DMS53 (cell line): ENCODE data around the gene WSCD2.

ENCODE experiments used
- DNase-seq: peaks from one replicate; lab custom pipeline; 2025; lab: John Stamatoyannopoulos, UW

Gene WSCD2

GRCh38 chr12:108129017-108129812 lies at the start of gene WSCD2:
Gene WSCD2 (plus strand): TSS chr12:108129288. CDS start chr12:108195833, 66,545 bp downstream.
- peak; percentile 44 for DNase-seq

- no peak for DNase-seq
Measured at GRCh38 chr12:108079721-108080120, 49.4 kb upstream of the WSCD2 start.

GRCh38 chr12:108080363-108080762 lies 48.7 kb upstream of the WSCD2 start:
- peak; percentile 35 for DNase-seq

GRCh38 chr12:108082485-108082884 lies 46.6 kb upstream of the WSCD2 start:
- DNase-seq: no peak

GRCh38 chr12:108087900-108088299 lies 41.2 kb upstream of the WSCD2 start:
- no peak for DNase-seq

GRCh38 chr12:108090107-108090899 lies 38.8 kb upstream of the WSCD2 start:
- DNase-seq: no peak

GRCh38 chr12:108090932-108091678 lies 38.0 kb upstream of the WSCD2 start:
- no peak for DNase-seq

GRCh38 chr12:108091679-108092051 lies 37.4 kb upstream of the WSCD2 start:
- no peak for DNase-seq

GRCh38 chr12:108093209-108093608 lies 35.9 kb upstream of the WSCD2 start:
- no peak for DNase-seq

GRCh38 chr12:108094056-108094649 lies 34.9 kb upstream of the WSCD2 start:
- DNase-seq: no peak

GRCh38 chr12:108097160-108097911 lies 31.8 kb upstream of the WSCD2 start:
- no peak for DNase-seq

GRCh38 chr12:108098374-108098773 lies 30.7 kb upstream of the WSCD2 start:
- DNase-seq: no peak

GRCh38 chr12:108099073-108099472 lies 30.0 kb upstream of the WSCD2 start:
- DNase-seq: no peak

- DNase-seq: no peak
Measured at GRCh38 chr12:108099778-108100489, 29.2 kb upstream of the WSCD2 start.

GRCh38 chr12:108101605-108102175 lies 27.4 kb upstream of the WSCD2 start:
- no peak for DNase-seq

- DNase-seq: no peak
Measured at GRCh38 chr12:108102363-108102762, 26.7 kb upstream of the WSCD2 start.

GRCh38 chr12:108103087-108103486 lies 26.0 kb upstream of the WSCD2 start:
- no peak for DNase-seq

GRCh38 chr12:108103517-108103916 lies 25.6 kb upstream of the WSCD2 start:
- no peak for DNase-seq

- no peak for DNase-seq
Measured at GRCh38 chr12:108104657-108105056, 24.4 kb upstream of the WSCD2 start.

GRCh38 chr12:108106599-108106998 lies 22.5 kb upstream of the WSCD2 start:
- DNase-seq: no peak
